Stimulated activated CD4-positive, alpha-beta T cell treated with anti-CD3 and anti-CD28 coated beads, TNF-alpha, amount 100 ng/mL, for 48 hours (primary cell): ENCODE results near the gene TMEM161B.
"Not testable (repeated sequence)": the region's sequence is repeated elsewhere in the genome, so short reads cannot be mapped to it uniquely, and the experiment has no call there.

Experiments
- DNase-seq, 3 donors: peaks; one replicate each; pipeline ENCODE4 v3.0.0-alpha.2; 2020; ENCODE audit warnings: low read depth in 3 of 3

The TMEM161B gene

GRCh38 chr5:88183255-88183654, 85.4 kb downstream of the TMEM161B start:
- DNase-seq = no peak

DNA sequence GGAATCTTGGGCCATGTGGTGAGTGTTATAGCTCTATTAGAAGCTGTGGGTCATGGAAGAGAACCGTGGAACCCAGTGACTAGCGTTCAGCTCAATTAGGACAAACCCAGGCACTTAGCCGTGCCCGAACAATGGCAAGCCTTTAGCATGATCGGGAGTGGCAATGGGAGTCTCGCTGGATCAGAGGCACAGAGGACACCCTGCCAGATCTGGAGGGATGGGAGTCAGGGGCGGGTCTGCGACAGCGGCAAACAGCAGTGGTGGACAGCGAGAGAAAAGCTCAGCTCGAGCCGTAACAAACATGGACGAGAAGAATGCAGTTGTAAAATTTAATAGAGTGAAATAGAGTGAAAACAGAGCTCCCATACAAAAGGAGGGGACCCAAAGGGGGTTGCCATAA, 91.2 kb downstream of the TMEM161B start:
- DNase-seq = not testable (repeated sequence)

DNA sequence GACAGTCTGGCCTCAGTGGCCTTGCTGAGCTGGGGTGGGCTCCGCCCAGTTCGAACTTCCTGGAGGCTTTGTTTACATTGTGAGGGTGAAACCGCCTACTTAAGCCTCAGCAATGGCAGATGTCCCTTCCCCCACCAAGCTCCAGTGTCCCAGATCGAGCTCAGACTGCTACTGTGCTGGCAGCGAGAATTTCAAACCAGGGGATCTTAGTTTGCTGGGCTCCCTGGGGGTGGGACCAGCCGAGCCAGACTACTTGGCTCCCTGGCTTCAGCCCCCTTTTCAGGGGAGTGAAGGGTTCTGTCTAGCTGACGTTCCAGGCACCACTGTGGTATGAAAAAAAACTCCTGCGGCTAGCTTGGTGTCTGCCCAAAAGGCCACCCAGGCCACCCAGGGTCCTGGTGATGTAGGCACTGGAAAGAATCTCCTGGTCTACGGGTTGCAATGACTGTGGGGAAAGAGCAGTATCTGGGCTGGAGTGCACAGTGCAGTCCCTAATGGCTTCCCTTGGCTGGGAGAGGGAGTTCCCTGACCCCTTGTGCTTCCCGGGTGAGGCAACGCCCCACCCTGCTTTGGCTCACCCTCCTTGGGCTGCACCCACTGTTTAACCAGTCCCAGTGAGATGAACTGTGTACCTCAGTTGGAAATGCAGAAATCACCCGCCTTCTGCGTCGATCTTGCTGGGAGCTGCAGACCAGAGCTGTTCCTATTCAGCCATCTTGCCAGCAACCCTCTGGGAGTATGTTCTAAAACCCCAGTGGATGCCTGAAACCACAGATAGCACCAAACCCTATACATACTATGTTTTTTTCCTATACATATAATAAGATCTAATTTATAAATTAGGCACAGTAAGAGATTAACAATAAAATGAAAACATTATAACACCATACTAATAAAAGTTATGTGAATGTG, 95.5 kb downstream of the TMEM161B start:
- no peak for DNase-seq

GRCh38 chr5:88159591-88159990, 109.1 kb downstream of the TMEM161B start:
- DNase-seq = no peak

- no peak for DNase-seq
These were observed 110.6 kb downstream of the TMEM161B start for GRCh38 chr5:88158056-88158455.

DNA sequence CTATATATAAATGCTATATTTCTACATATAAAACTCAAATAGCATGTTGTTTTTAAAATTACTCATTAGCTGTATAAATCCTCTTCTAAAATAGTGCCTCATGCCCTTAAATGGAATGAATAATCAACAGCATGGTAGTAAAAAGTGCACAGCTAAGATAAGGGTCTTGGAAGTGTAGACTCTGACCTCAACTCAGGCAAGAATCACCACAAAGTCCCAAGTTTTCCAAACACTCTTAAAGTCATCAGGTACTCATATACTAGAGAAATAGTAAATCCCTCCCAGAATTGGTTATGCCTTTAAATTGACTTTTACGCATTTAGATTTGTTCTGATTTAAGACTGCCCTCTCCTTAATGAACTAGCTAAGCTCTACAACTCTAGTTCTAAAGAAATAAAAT, 113.8 kb downstream of the TMEM161B start:
- no peak for DNase-seq

DNA sequence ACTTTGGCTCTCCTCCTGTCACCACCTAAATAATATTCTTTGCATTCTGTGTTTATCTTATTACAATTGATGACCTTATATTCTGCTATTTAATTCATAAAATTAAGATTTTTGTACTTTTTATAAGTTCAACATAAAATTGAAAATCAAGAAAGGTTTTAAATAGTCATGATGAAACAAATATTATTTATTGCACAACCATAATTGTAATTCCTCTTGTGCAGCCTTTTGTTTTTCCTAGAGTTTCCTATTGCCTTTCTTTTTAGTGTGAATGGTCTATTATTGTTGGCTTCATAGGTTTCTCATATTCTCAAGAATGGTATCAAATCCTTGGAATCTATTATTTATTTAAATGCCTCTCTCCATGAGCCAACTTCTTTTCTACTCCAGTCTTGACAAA, 117.9 kb downstream of the TMEM161B start:
- no peak for DNase-seq

GRCh38 chr5:88145611-88146467, 122.8 kb downstream of the TMEM161B start:
- DNase-seq = no peak

DNA sequence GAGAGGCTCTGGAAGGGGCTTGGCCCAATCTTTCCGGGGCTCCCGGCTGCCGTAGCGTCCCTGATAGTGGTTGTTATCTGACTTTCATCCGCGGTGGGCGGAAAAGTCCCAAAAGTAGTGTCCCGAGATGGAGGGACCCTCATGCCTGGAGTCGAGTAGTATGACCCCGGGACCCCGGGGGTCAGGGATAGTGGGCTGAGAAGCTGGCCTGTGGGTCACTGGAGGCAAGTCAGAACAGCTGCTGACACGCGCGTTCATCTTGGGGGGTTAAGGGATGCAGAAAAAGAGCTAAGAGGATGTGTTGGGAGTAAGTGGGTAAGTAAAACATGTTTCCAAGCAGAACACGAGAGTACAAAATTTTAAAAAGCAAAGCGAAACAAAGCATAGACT, 123.4 kb downstream of the TMEM161B start:
- DNase-seq = no peak
